Measurements from ENCODE around the gene COQ9. TPM values are rescaled to one million over a fixed set of nuclear protein-coding genes. Genes with fewer than 3 reads are reported as not detected.

The COQ9 gene
- total RNA-seq, 1 donor: 40.0 TPM

- no peak overlapping the region for H3K4me3 ChIP-seq (ENCODE audit: low read depth, low read length)
- no peak for TF ChIP-seq CTCF (IDR thresholded peaks at IDR 0.05; ENCODE audit: insufficient read depth, low read length)
- DNase-seq (ENCODE audit: low read depth): peak; percentile 60
These were observed 23.4 kb downstream of the COQ9 start for GRCh38 chr16:57470711-57471110.

- TF ChIP-seq CTCF (IDR thresholded peaks at IDR 0.05; ENCODE audit: insufficient read depth, low read length): no peak
- no peak for DNase-seq (ENCODE audit: low read depth)
- no peak overlapping the region for H3K4me3 ChIP-seq (ENCODE audit: low read depth, low read length)
These were observed 23.9 kb downstream of the COQ9 start for GRCh38 chr16:57471209-57471608.

- no peak overlapping the region for H3K4me3 ChIP-seq (ENCODE audit: low read depth, low read length)
- DNase-seq (ENCODE audit: low read depth): no peak
- TF ChIP-seq CTCF (IDR thresholded peaks at IDR 0.05; ENCODE audit: insufficient read depth, low read length): no peak
These were observed 24.8 kb downstream of the COQ9 start for GRCh38 chr16:57471852-57472664.

GRCh38 chr16:57472665-57473060 lies 25.4 kb downstream of the COQ9 start:
- DNase-seq (ENCODE audit: low read depth): no peak
- no peak overlapping the region for H3K4me3 ChIP-seq (ENCODE audit: low read depth, low read length)
- no peak for TF ChIP-seq CTCF (IDR thresholded peaks at IDR 0.05; ENCODE audit: insufficient read depth, low read length)

GRCh38 chr16:57473176-57473840 lies 26.0 kb downstream of the COQ9 start:
- DNase-seq (ENCODE audit: low read depth): no peak
- TF ChIP-seq CTCF (IDR thresholded peaks at IDR 0.05; ENCODE audit: insufficient read depth, low read length): no peak
- no peak overlapping the region for H3K4me3 ChIP-seq (ENCODE audit: low read depth, low read length)

GRCh38 chr16:57473906-57474305 lies 26.6 kb downstream of the COQ9 start:
- TF ChIP-seq CTCF (IDR thresholded peaks at IDR 0.05; ENCODE audit: insufficient read depth, low read length): no peak
- no peak for DNase-seq (ENCODE audit: low read depth)
- no peak overlapping the region for H3K4me3 ChIP-seq (ENCODE audit: low read depth, low read length)
